ENCODE data around the gene HS3ST2.
"Not testable (repeated sequence)": the region's sequence is repeated elsewhere in the genome, so short reads cannot be mapped to it uniquely, and the experiment has no call there.

Gene HS3ST2

DNA sequence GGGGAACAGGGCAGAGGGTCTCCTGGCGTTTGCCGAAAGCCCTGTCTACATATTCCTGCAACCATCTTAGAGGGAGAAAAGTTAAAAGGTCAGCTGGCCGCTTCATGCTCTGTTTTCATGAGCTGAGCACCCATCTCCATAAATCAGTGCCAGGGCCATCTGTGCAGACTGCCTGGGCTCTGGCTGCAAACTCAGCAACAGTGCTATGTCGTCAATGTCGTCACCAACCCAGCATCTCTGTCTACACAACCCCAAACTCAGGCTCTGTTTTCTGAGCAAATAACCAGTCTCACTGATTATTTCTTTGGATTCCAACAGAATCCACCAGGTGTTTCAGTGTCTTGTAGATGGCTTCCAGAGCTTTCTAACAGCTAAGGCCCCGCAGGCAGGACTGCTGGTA is 65.0 kb downstream of the HS3ST2 start:
- no peak for DNase-seq (ENCODE audit: low read depth)

GRCh38 chr16:22879466-22879865 is 65.5 kb downstream of the HS3ST2 start:
- DNase-seq (ENCODE audit: low read depth): no peak

GRCh38 chr16:22882981-22883380 is 69.0 kb downstream of the HS3ST2 start:
- no peak for DNase-seq (ENCODE audit: low read depth)

GRCh38 chr16:22885951-22886350 is 72.0 kb downstream of the HS3ST2 start:
- no peak for DNase-seq (ENCODE audit: low read depth)

GRCh38 chr16:22886927-22887326 is 73.0 kb downstream of the HS3ST2 start:
- no peak for DNase-seq (ENCODE audit: low read depth)

- DNase-seq (ENCODE audit: low read depth): no peak
Measured at GRCh38 chr16:22887445-22887844, 73.5 kb downstream of the HS3ST2 start.

DNA sequence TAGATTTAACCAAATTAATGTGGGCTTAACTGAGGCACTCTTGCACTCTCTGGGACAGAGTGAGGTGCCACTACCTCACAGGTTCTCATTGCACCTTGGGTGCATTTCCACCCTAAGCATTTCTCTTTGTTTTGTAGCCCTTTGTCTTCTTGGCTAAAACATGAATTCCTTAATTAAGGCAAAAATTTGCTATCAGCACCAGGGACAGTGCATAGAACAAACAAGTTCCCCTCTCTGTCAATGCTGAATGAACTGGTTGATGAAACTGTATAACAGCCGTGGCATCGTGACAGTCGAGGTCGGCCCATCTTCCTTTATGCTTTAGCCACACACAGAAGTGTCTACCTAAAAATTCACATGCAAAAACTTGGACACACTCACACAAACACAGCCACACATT is 74.8 kb downstream of the HS3ST2 start:
- DNase-seq (ENCODE audit: low read depth): no peak

- no peak for DNase-seq (ENCODE audit: low read depth)
Measured at GRCh38 chr16:22890976-22891375, 77.0 kb downstream of the HS3ST2 start.

GRCh38 chr16:22897184-22897583 is 83.2 kb downstream of the HS3ST2 start:
- no peak for DNase-seq (ENCODE audit: low read depth)

DNA sequence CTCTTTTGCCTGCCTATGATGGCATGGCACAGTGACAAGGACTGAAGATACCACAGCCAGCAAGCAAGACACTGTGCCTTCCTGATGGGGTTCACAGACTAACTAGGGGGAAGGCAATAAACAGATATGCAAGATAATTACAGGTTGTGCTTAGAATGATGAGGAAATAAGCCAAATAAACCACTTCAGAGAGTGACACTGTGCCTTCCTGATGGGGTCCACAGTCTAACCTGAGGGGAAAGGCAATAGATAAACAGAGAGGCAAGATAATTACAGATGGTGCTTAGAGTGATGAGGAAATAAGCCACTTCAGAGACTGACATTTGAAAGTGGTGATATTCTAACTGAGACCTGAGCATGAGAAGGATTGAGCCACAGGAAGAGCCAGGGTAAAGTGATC is 84.2 kb downstream of the HS3ST2 start:
- no peak for DNase-seq (ENCODE audit: low read depth)

DNA sequence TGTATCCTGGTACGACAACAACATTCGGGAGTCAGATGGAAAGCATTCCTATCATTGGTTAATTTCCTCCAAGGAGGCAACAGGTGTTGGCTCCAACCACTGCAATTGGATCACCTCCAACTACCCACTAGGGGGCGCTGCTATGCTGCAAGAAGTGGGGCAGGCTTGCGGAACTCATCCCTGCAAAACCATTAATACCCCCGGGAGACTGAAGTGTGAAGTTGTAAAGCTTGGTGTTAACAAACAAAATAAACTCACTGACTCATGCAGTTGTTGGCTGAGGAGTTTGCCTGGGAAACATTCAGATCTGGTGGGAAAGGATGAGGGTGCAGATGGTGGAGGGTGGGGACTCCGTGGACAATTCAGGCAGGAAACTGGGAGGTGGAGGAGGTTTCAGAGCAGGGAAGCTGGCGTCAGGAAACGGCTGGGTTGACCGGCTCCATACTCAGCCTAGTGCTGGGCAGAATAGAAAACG is 84.9 kb downstream of the HS3ST2 start:
- DNase-seq (ENCODE audit: low read depth): no peak

DNA sequence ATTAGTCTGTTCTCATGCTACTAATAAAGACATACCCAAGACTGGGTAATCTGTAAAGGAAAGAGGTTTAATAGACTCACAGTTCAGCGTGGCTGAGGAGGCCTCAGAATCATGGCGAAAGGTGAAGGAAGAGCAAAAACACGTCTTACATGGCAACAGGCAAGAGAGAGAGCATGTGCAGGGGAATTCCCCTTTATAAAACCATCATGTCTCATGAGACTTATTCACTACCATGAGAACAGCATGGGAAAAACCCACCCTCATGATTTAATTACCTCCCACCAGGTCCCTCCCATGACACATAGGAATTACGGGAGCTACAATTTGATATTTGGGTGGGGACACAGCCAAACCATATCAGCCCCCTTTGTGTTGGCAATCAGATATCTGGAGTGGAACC is 85.6 kb downstream of the HS3ST2 start:
- DNase-seq (ENCODE audit: low read depth): not testable (repeated sequence)

DNA sequence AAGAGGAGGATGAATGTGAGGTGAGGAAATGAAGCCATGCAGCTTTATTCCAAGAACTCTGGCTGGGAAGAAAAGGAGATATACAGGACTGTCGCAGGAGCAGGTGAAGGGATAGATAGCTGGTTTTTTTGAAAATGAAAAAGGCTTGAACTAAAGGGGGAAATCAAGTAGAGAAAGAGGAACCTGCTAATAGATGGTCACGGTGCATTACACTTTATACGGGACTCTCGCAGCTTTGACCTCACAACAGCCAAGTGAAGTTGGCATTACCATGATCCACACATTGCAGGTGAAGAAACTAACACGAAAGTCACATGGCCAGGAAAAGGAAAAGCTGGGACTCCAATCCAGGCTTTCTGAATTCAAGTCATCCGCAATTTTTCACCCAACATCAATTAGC is 86.9 kb downstream of the HS3ST2 start:
- no peak for DNase-seq (ENCODE audit: low read depth)

DNA sequence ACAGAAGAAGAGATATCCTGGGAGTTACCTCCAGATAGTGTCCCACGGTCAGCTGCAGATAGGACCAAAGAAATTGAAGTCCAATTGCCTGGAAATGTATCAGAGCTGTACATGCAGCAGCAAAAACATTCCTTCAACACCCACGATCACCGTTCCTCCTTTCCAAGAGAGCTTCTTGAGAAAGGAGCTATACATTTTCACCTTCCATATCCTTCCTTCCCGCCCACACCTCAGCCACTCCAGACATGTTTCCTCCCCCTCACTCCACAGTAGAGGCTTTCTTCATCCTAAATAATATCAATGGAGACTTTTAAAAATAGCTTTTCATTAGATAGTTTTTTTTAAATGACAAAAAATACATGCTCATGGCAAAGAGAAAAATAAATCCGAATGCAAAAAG is 87.6 kb downstream of the HS3ST2 start:
- DNase-seq (ENCODE audit: low read depth): no peak

DNA sequence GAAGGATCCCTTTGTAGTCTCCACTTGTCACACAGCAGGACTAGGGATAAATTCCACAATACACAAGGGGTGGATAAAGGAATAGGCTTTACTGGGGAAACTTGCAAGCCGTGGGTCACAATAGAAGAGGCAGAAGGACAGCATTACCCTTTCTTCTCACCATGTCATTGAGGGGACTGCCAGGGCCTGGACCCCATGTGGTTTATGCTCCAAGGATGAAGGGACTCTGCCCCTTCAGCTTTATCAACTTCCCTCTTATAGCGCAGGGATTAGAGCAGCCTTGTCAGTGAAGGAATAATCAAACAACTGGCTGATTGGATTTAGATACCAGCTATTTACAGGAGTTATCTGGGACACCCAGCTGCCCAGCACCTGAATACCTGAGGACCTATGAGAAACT is 89.8 kb downstream of the HS3ST2 start:
- no peak for DNase-seq (ENCODE audit: low read depth)

GRCh38 chr16:22912654-22913053 is 98.7 kb downstream of the HS3ST2 start:
- no peak for DNase-seq (ENCODE audit: low read depth)

- DNase-seq (ENCODE audit: low read depth): no peak
Measured at GRCh38 chr16:22915003-22915402, 101.0 kb downstream of the HS3ST2 start.

DNA sequence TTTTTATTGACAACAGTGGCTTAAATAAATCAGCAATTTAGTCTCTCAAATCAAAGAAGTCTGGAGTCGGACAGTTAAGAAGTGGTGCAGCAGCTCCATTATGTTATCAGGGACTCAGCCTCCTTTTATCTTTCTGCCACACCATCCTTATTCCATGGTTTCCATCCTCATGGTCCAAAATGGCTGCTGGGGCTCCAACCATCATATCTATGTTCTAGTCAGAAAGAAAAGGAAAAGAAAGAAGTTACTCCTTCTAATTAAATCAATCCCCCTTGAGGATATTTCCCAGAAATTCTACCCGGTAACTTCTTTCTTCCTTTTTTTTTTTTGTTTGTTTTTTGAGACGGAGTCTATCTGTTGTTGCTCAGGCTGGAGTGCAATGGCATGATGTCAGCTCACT is 109.5 kb downstream of the HS3ST2 start:
- no peak for DNase-seq (ENCODE audit: low read depth)

DNA sequence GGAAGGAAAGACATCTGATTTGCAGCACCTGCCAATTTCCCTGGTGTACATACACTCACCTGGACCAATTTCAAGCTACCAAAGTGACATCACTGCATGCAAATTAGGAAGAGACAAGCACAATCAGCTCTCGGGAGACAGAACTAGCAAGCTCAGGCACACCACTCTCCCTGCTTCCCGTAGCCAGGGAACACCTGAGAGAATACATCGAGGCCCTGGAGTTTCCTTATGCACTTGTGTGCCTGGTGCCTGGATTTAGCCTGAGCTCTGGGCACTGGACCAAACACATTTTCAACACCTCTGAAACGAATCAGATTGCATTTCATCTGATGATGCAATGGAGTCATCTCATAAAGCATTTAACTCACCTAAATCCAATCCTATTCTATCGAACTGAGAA is 110.5 kb downstream of the HS3ST2 start:
- DNase-seq (ENCODE audit: low read depth): no peak

DNA sequence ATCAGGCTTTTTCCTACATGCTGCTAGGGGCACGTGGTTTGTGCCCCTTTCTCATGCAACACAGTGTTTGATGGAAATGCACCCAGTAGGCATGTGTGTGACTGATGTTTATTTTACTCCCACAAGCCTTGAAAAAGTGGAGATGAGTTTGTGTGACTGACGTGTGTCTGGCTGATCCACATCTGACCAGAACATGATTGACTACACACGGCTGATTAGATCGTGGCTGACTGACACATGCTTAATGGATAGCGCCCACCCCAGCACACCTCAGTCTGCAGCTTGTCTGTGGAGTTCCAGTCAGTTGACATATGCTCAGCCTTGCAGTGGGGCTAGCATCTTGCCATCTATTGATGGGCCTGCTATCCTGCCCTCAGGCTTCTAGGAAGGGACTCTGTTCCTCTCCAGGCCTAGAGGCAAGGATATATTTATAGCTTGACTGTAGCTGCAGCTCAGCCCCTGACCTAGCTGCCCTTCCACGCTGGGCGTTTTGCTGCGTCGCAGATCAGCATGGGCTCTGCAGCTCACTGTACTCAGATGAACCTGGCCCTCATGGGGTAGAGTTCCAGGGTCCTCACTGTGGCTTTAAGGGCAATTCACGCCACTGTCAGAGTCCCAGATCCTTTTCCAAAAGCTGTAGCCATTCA is 112.3 kb downstream of the HS3ST2 start:
- DNase-seq (ENCODE audit: low read depth): no peak

DNA sequence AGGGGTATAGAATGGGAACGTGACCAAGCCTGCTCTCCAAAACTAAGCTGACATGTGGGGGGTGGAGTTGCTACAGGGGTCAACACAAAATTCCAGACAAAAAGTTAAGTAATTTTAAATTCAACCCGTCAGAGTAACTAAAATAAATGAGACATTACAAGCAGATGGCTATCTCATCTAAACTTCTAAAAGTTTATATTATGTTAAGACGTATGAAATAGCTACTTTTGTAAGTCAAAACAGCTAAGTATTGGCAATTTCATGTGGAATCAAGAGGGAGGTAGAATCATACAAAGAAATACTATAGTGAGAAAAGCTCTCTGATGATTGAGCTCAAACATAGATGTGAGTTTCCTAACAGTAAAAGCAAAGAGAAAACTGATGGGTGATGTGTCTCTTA is 113.3 kb downstream of the HS3ST2 start:
- no peak for DNase-seq (ENCODE audit: low read depth)

DNA sequence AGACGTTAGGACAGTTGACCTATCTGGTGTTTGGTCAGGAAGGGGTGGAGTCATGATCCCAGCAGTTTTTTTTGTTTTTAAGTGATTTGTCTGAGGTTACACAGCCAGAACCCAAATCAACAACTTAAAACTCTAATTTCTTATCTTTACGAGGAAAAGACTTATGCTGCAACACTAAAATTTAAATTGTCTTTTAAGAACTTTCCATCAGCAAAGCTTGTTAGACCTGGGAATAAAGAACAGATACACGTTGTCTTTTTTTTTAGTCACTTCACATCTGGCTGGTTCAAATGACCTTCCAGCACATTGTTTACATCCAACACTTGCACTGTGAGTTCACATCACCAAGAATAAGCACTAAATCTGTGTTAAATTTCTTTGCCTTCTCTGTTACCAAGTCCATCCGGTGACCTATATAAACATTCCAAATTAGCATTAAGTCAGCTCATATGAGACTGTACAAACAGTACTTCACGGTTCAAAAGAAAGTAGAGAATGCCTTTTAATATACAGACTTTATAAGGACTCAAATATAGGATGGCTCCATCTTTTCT is 115.0 kb downstream of the HS3ST2 start:
- no peak for DNase-seq (ENCODE audit: low read depth)

GRCh38 chr16:22929461-22929860 is 115.5 kb downstream of the HS3ST2 start:
- DNase-seq (ENCODE audit: low read depth): no peak

DNA sequence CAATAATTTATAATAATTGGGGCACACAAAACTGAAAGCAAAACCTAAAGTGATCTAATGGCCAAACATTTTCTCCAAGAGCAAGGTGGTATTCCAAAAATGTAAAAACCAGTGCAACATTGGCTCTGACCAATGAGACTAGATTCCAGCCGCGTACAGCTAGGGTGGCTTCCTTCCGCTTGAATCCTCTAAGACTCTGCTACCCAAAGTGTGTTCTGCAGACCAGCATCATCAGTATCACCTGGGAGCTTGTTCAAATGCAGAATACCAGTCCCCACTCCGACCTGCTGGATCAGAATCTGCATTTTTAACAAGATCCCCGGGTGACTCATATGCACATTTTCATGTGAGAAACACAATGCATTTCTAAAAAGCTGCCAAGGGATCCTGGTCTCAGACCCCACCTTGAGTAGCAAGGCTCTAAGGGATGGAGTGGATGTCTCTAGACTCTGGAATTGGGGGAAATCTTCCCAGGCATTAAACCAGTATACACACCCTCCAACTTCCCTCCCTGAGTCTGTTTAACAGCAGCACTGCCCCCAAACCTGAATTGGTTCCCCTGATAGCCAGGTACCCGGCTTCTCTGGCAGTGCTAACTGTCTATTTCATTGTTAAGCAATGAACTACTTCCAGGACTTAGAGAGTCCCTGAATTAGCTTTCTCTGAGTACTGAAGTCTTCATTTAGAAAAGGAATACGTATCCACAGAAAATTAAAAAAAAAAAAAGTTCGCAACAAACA is 118.2 kb downstream of the HS3ST2 start:
- DNase-seq (ENCODE audit: low read depth): no peak

Data from HS-5 (cell line).